Skeletal muscle tissue (tissue), 4 donors: Measurements from ENCODE around the gene ADGRF5. TPM values are rescaled to one million over a fixed set of nuclear protein-coding genes. Genes with fewer than 3 reads are reported as not detected.

Experiments
- H3K27ac ChIP-seq: one replicate; pipeline ENCODE4 v1.7.0; 2013; ENCODE audit warnings: mild to moderate bottlenecking, low read depth, low read length, inconsistent platforms
- H3K27me3 ChIP-seq, 3 donors: one replicate each; pipeline ENCODE4 v1.7.0; 2013; ENCODE audit warnings: low read length in 3 of 3; ENCODE audit not compliant: control insufficient read depth in 3 of 3, insufficient read depth in 3 of 3
- H3K36me3 ChIP-seq, 3 donors: one replicate each; pipeline ENCODE4 v1.7.0; 2013; ENCODE audit warnings: low read length in 3 of 3; ENCODE audit not compliant: control insufficient read depth in 3 of 3, insufficient read depth in 3 of 3
- H3K4me1 ChIP-seq, 3 donors: one replicate each; pipeline ENCODE4 v1.7.0; 2013; ENCODE audit warnings: low read length in 3 of 3, mild to moderate bottlenecking in 3 of 3; ENCODE audit not compliant: control insufficient read depth in 3 of 3, insufficient read depth in 3 of 3
- H3K4me3 ChIP-seq, 3 donors: one replicate each; pipeline ENCODE4 v1.7.0; 2013; ENCODE audit warnings: low read length in 3 of 3
- H3K9ac ChIP-seq, 3 donors: one replicate each; pipeline ENCODE4 v1.7.0; 2013; ENCODE audit warnings: low read length in 3 of 3, mild to moderate bottlenecking in 3 of 3, moderate library complexity in 2 of 3, low read depth in 1 of 3
- H3K9me3 ChIP-seq, 3 donors: one replicate each; pipeline ENCODE4 v1.7.0; 2013; ENCODE audit warnings: low read length in 3 of 3; ENCODE audit not compliant: control insufficient read depth in 3 of 3
- total RNA-seq: library from RNA; depleted of rRNA; stranded (reverse); fragments of >200 nt; gene quantifications from one replicate; pipeline ENCODE4 v1.2.3, GENCODE V29; 2014
- donor health status: Osteomylitis.

The ADGRF5 gene
- 26.1 TPM for total RNA-seq

- peak within 1 kb of the TSS; percentile 29 to 72 (median 59) for H3K9ac ChIP-seq
- H3K9me3 ChIP-seq, result no peaks in the 10 kb centered on the region
- no peaks in the 10 kb centered on the region for H3K36me3 ChIP-seq
- no peaks in the 10 kb centered on the region for H3K27me3 ChIP-seq
- peak within 1 kb of the TSS; percentile 48 to 72 (median 67) for H3K4me3 ChIP-seq
- peak within 1 kb of the TSS; percentile 75 for H3K27ac ChIP-seq
- H3K4me1 ChIP-seq, result peaks cover 2 to 14% (median 8%) of the 10 kb centered on the region in 3 donors
Observed at GRCh38 chr6:46921731-46922130, at the start of gene ADGRF5. Gene ADGRF5, minus strand, starts transcription at chr6:46921938. Its CDS starts 15,176 bp downstream, at chr6:46906762.

GRCh38 chr6:46969206-46969605 is 47.5 kb upstream of the ADGRF5 start:
- Histone ChIP-seq H3K4me1 (no peaks in the 10 kb centered on the region), H3K4me3 (no peak overlapping the region), H3K36me3 (no peaks in the 10 kb centered on the region), H3K9ac (no peak overlapping the region), H3K9me3 (no peaks in the 10 kb centered on the region), H3K27me3 (peaks cover 0 to 3% (median 0%) of the 10 kb centered on the region in 3 donors), H3K27ac (no peak overlapping the region)

- H3K9me3 ChIP-seq, result no peaks in the 10 kb centered on the region
- H3K4me3 ChIP-seq, result no peak overlapping the region
- peaks cover 0 to 2% (median 0%) of the 10 kb centered on the region in 3 donors for H3K4me1 ChIP-seq
- H3K27ac ChIP-seq, result no peak overlapping the region
- no peak overlapping the region for H3K9ac ChIP-seq
- H3K36me3 ChIP-seq, result no peaks in the 10 kb centered on the region
- peaks cover 0 to 3% (median 0%) of the 10 kb centered on the region in 3 donors for H3K27me3 ChIP-seq
Observed at GRCh38 chr6:46967826-46968349, 46.1 kb upstream of the ADGRF5 start.

- peaks cover 0 to 2% (median 0%) of the 10 kb centered on the region in 3 donors for H3K4me1 ChIP-seq
- no peaks in the 10 kb centered on the region for H3K36me3 ChIP-seq
- H3K9me3 ChIP-seq, result no peaks in the 10 kb centered on the region
- H3K9ac ChIP-seq, result no peak overlapping the region
- peaks cover 0 to 3% (median 0%) of the 10 kb centered on the region in 3 donors for H3K27me3 ChIP-seq
- H3K27ac ChIP-seq, result no peak overlapping the region
- no peak overlapping the region for H3K4me3 ChIP-seq
Observed at GRCh38 chr6:46964716-46965519, 43.2 kb upstream of the ADGRF5 start.

GRCh38 chr6:46963626-46964025 is 41.9 kb upstream of the ADGRF5 start:
- H3K36me3 ChIP-seq, result no peaks in the 10 kb centered on the region
- no peaks in the 10 kb centered on the region for H3K9me3 ChIP-seq
- H3K27me3 ChIP-seq, result peaks cover 0 to 3% (median 0%) of the 10 kb centered on the region in 3 donors
- no peak overlapping the region for H3K9ac ChIP-seq
- H3K4me3 ChIP-seq, result no peak overlapping the region
- peaks cover 0 to 2% (median 0%) of the 10 kb centered on the region in 3 donors for H3K4me1 ChIP-seq
- H3K27ac ChIP-seq, result no peak overlapping the region

GRCh38 chr6:46963039-46963438 is 41.3 kb upstream of the ADGRF5 start:
- H3K9ac ChIP-seq, result no peak overlapping the region
- no peak overlapping the region for H3K4me3 ChIP-seq
- no peaks in the 10 kb centered on the region for H3K9me3 ChIP-seq
- H3K27me3 ChIP-seq, result peaks cover 0 to 3% (median 0%) of the 10 kb centered on the region in 3 donors
- peaks cover 0 to 2% (median 0%) of the 10 kb centered on the region in 3 donors for H3K4me1 ChIP-seq
- no peak overlapping the region for H3K27ac ChIP-seq
- H3K36me3 ChIP-seq, result no peaks in the 10 kb centered on the region

- no peaks in the 10 kb centered on the region for H3K9me3 ChIP-seq
- no peak overlapping the region for H3K27ac ChIP-seq
- H3K4me1 ChIP-seq, result peaks cover 0 to 2% (median 0%) of the 10 kb centered on the region in 3 donors
- H3K4me3 ChIP-seq, result no peak overlapping the region
- peaks cover 0 to 3% (median 0%) of the 10 kb centered on the region in 3 donors for H3K27me3 ChIP-seq
- no peak overlapping the region for H3K9ac ChIP-seq
- H3K36me3 ChIP-seq, result no peaks in the 10 kb centered on the region
Observed at GRCh38 chr6:46961711-46962110, 40.0 kb upstream of the ADGRF5 start.

GRCh38 chr6:46961232-46961631 is 39.5 kb upstream of the ADGRF5 start:
- H3K9ac ChIP-seq, result no peak overlapping the region
- no peaks in the 10 kb centered on the region for H3K27me3 ChIP-seq
- no peaks in the 10 kb centered on the region for H3K36me3 ChIP-seq
- H3K4me3 ChIP-seq, result no peak overlapping the region
- H3K4me1 ChIP-seq, result peaks cover 0 to 2% (median 0%) of the 10 kb centered on the region in 3 donors
- H3K27ac ChIP-seq, result no peak overlapping the region
- H3K9me3 ChIP-seq, result no peaks in the 10 kb centered on the region

- Histone ChIP-seq H3K27me3 (no peaks in the 10 kb centered on the region), H3K27ac (no peak overlapping the region), H3K9me3 (no peaks in the 10 kb centered on the region), H3K9ac (no peak overlapping the region), H3K4me1 (peaks cover 0 to 2% (median 0%) of the 10 kb centered on the region in 3 donors), H3K36me3 (no peaks in the 10 kb centered on the region), H3K4me3 (no peak overlapping the region)
Observed at GRCh38 chr6:46959419-46959818, 37.7 kb upstream of the ADGRF5 start.

GRCh38 chr6:46956409-46956808 is 34.7 kb upstream of the ADGRF5 start:
- H3K4me3 ChIP-seq, result no peak overlapping the region
- no peak overlapping the region for H3K27ac ChIP-seq
- H3K36me3 ChIP-seq, result no peaks in the 10 kb centered on the region
- peaks cover 0 to 2% (median 0%) of the 10 kb centered on the region in 3 donors for H3K27me3 ChIP-seq
- H3K4me1 ChIP-seq, result peaks cover 0 to 3% (median 0%) of the 10 kb centered on the region in 3 donors
- no peak overlapping the region for H3K9ac ChIP-seq
- H3K9me3 ChIP-seq, result no peaks in the 10 kb centered on the region
